Right forelimb (tissue), 1 donor: ENCODE data around the gene FBN2.
A peak's percentile ranks its signal among the peaks of the same experiment; 100 is the strongest.
"Not testable (repeated sequence)": the region's sequence is repeated elsewhere in the genome, so short reads cannot be mapped to it uniquely, and the experiment has no call there.

Experiments
- DNase-seq: peaks from one replicate; pipeline ENCODE4 v3.0.0-alpha.2; 2018

FBN2 gene

DNA sequence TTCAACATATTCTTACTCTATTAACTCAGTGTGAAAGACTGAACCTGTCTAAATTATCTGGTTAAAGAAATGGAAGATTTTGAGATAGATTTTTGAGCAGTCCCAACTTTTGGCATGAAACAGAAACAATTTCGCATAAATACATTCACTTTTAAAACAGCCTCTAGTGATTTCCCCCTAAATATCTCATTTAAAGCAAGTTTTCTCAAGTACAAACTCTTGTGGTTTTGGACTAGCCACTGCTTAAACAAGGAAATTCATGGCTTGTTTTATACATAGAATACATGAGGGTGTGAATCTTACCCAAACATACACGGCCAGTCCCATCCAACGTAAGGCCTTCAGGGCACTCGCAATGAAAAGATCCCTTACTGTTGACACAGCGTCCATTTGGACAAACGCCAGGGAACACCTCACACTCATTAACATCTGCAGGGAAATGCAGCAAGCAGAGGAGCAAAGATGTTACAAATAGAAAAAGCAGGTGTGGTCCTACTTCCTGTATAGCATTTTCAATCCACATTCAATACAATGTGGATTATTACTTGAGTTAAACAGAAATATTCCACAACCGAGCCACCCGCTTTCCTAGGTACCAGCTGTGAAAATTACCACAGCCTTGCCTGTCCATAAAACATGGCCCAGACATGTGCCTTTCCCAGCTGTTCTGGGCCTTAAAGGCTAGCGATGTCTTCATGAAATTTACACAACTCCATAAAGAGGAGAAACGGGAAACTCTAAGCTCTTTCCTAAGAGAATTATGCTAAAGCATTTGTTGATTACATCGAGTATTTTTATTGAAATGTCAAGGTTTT lies 188.8 kb downstream of the FBN2 start:
- DNase-seq: no peak

DNA sequence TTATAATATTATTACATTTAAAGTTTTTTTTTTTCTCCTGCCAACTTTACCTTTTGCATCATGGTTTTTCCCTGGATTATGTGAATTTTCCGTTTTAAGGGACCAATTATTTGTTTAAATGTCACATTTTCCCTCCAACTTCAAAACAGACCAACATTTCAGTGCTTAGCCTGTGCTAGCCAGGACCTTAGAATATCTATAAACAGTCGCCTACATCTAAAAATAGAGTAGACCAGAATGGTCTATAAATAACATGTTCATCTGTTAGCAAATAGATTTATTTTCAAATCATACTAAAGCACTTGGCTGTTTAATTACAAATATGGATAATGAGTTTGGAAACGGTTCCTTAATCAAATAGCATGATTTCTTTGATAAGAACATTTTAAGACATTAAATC lies 192.0 kb downstream of the FBN2 start:
- no peak for DNase-seq

DNA sequence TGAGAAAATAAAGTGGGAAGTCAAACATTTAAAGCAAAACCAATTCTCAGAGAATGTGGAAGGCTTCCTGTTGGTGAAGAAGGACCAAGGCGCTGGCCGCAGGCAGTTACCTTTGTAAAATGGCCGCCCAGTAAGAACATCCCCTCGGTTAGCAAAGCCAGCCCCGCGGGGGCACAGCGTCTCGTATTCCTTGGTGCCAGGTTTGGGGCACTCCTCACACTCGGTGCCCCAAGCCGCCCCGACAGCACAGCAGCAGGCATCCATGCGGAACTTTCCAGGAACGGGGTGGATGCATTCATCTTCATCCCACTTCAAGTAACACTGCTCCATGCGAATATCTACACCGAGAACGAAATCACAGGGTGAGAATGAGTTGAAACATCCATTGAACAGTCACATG lies 192.8 kb downstream of the FBN2 start:
- DNase-seq: no peak

DNA sequence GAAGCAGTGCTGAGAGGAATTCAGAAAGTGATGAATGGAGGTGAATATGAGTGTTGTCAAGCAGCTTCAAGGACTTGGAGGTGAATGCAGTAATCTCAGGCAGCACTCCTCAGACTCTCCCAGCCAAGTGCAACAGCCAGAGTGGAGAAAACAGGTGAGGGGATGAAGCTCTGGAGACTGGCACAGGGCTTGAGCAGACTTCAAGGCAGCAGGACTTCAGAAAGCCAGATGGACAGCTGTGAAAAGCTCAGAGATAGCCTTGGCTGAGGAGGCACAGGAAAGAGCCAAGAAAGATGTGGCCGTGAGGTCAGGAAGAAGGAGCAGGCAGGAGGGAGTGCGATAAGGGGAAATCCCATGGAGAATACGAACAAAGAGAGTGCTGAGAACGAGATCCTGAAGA lies 194.9 kb downstream of the FBN2 start:
- no peak for DNase-seq

DNA sequence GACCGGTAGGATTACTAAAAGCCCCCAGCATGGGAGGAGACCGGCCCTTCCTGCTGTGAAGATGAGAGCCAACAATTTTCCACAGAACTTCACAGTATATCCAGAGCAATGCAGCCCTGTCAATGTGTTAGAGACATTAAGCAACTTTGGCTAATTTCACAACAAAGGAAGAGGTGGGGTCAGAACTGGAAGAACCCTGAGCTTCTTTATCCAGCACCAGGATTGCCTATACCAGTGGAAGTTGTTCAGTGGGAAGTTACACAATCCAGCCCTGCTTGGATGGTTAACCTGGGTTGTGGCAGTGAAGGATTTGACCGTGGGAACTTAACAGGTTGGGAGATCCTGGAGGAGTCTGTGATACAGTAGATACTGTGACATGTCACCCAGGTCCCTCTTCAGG lies 197.0 kb downstream of the FBN2 start:
- no peak for DNase-seq

DNA sequence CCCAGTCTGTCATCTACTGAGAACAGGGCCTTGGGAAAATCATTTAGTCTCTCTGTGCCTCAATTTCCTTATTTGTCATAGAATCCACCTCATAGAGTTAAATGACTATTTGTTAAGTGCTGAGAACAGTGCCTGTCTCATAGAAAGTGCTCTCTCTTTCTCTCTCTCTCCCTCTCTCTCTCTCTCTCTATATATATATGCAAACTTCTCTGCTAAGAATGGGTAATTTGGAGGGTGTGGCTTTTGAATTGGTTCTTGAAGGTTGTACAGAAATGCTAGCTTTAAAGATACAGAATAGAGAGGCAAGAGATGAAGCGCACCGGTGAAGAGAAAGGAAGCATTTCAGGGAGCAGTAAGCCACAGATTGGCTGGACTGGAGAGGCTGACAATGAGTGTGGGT lies 197.4 kb downstream of the FBN2 start:
- no peak for DNase-seq

DNA sequence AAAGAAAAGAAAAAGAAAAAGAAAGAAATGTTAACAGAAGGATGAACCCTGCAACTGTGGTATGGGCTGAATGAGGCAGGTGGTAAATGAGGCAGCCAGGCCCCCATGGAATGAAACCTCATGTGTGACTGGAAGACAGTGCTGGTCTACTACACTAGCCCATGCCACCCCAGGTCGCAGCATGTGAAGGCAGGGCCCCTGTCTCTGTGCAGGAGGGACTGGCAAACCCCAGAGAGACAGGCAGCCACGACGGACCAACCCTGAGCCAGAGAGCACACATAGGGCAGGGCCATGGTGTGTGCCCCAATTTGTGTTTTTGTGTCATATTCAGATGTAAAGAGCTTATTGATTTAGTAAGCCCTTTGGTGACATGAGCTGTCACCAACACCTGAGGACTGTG lies 198.5 kb downstream of the FBN2 start:
- DNase-seq: no peak

DNA sequence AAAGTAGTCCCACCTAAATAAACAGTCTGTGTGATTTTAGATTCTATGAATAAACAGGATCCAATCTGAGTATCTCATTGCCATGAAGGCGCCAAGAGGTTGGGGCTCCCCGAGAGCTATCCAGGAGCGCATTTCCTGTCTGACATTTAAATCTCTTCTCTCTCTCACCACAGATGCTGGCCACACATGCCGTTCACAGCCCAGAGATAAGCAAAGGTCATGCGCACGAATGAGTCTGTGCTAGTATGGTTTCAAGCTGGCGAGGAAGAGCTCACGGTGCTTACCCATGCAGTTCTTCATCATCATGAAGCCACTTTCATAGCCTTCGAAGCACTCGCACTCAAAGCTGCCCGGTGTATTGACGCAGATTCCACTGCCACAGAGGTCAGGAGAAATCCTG lies 199.4 kb downstream of the FBN2 start:
- no peak for DNase-seq

DNA sequence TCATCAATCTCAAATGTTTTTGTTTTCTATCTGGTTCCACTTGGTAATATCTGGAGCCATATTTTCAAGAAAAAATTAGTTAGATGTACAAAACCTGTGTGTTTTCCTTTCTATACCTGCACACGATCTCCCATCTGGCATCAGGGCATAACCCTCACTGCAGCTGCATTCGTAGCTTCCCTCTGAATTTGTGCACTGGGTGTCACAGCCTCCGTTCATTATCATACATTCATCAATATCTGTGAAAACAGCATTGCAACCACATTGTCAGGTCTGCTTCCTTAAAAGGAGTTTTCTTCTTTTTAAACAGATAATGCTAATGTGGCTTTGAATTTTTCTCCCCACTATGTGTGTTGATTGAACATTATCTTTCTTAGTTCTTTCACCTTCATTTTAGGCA lies 202.7 kb downstream of the FBN2 start:
- no peak for DNase-seq

DNA sequence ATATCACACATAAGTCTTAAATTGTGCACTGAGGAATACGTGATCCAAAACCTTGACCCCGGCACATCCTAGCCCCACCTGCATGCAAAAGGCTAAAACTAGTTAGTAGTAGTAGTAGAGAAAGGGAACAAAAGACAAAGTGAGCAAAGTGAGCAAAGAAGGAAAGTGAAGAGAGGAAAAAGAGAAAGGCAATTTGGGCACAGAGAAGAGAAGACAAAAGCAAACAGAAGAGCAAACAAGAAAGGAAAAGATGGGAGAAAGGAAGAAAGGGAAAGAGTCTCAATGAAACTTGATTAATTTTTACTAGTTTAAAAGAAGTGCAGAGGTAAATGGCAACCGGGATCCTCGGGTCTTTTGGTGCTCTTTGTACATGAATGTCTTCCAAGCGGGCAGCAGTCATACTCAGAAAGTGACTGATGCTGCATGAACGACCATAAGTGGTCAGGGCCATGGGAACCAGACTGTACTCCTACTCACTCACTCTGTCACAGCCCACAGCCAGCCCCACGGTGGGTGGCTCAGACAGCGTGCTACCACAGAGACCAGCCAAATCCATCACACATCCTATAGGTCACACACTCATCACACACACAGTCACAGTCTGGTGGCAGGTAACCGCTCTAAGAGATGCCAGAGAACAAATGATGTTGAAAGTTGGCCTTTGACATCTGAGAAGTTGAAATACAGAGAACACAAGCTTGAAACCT lies 203.9 kb downstream of the FBN2 start:
- DNase-seq: no peak

DNA sequence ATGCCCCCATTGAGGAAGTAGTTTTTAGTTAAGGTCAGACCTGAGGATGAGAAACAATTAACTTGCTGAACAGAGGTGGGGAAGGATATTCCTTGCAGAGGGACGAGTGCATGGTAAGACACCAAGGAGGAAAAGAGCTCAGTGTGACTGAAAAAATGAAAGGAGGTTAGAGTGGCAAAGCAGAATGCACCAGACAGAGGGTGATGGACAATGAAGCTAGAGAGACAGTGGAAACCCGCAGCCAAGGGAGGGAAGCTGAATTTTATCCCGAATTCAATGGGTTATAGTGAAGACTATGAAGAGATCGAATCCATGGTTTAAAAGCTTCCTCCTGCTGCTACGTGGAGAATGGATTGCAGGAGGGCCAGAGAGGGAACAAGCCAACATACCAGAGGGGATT lies 206.8 kb downstream of the FBN2 start:
- DNase-seq: no peak

DNA sequence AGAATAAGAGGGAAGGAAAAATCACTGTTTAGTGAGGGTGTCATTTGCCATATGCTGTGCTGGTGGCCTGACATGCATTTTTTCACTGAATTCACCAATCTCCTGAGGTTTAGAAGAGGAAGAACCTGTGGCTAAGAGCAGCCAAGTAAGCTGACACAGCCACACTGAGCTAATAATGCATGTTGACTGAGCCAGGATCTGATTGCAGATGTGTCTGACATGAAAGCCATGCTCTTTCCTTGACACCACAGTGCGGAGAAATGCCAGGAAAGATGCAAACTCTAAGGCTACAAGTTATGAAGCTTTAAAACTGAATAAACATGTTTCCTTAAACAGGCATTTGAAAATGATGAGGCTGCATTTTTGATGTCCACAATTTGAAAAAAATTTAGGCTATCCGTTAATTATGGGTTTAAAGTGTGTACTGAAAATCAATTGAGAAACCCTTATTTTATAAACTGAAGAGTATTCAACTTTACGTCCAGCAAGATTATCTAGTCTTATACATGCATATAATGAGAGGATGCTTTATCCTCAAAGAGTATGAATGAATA lies 208.6 kb downstream of the FBN2 start:
- no peak for DNase-seq

DNA sequence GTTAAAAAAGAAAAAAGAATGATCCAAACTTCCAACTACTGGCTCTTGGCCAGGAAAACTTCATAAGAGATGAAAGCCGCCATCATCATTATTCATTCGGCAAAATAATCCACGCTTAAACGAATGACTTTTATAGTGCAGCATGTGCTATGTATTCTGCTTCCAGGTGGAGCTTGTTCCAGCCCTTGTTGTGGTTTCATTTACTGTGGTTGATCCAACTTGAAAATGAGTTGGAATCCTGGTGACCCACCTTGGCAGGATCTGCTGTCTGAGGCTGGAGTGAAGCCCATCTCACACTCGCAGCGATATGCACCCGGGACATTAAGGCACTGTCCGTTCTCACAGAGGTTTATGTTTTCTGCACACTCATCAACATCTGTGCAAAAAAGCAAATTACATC lies 209.6 kb downstream of the FBN2 start:
- peak; percentile 82 for DNase-seq

DNA sequence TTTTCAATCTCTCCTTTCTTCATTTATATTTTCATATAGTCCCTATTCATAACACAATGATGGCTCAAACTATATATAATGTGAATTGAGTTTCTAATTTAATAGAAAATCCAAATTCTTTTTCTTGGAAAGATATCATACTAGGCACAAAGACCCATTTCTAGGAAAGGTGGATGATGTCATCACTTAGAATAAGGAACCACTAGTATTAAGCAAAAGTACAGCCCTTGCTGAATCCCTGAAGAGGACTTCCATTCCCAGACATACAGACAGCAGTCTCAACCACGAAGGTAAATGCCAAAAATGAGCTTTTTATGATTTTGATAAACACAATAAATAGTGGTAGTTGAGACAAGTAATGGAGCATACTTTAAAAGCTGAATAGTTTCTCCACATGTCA lies 210.0 kb downstream of the FBN2 start:
- DNase-seq: no peak

DNA sequence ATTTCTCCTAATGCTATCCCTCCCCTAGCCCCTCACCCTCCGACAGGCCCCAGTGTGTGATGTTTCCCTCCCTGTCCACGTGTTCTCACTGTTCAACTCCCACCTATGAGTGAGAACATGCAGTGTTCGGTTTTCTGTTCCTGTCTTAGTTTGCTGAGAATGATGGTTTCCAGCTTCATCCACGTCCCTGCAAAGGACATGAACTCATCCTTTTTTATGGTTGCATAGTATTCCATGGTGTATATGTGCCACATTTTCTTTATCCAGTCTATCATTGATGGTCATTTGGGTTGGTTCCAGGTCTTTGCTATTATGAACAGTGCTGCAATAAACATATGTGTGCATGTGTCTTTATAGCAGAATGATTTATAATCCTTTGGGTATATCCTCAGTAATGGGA lies 216.6 kb downstream of the FBN2 start:
- not testable (repeated sequence) for DNase-seq

DNA sequence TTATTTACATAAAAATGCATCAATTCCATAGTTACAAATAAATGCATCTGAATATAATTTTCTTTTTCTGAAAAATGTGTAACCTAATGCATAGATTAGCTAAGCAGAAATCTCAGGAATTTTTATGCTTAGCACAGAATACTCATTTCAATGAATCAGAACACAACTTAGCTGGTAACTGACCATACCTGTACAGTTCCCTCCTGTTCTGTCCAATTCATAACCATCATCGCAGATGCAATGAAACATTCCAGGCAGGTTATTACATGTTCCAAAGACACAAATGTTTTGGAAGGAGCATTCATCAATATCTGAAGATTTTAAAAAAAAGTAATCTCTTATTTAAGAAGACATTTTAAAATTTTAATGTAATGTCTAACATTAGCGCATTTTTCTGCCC lies 219.4 kb downstream of the FBN2 start:
- no peak for DNase-seq

DNA sequence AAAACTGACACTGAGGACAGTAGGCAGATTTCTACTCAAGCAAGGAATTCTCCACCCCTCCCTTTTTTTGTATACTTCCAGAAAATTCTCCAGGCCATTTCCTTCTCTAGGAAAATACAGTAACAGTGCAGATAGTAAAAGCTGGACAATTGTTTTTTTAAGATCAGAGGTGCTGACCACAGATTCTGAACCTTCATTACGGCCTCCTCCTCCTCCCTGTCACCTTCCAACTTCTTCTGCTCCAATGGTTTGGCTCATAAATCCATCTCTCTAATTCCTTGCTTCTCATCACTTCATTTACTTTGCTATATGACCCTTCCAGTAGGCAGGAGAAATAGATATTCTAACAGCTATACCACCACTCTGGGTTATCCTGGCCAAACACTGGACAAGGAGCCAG lies 220.6 kb downstream of the FBN2 start:
- DNase-seq: no peak

DNA sequence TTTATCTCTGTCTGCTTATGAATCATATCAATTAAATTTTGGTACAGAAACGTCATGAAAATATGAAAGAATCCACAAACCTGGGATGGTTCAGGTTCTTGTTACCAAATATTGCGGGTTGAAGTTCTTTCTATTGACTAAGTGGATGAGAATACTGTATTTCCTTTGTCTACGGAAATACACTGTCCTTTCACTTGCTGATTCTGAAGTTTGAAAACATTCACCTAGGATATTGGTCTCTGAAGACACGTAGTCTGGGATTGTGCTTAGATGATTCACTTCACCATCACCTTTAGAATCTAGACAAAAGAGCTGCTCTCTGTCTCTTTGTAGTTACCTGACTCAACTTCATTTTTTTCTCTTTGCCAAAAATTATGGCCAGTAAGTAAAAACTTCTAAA lies 222.4 kb downstream of the FBN2 start:
- DNase-seq: no peak

DNA sequence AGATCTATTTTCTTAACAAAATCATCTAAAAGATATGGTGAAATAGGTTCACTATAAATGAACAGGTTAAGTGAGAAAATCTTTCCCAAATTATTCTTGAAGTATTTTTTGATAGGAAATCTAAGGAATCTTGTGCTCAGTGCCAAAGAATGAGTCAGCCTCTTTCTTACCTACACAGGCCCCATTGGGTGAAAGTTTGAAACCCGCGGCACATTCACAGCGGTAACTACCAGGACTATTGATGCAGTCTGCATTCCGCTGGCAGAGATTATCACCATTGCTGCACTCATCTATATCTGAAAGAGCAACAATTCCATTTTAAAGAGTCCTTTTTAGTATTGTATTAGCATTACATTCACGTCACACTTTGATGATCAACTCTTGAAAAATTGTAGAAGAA lies 232.7 kb downstream of the FBN2 start:
- no peak for DNase-seq

DNA sequence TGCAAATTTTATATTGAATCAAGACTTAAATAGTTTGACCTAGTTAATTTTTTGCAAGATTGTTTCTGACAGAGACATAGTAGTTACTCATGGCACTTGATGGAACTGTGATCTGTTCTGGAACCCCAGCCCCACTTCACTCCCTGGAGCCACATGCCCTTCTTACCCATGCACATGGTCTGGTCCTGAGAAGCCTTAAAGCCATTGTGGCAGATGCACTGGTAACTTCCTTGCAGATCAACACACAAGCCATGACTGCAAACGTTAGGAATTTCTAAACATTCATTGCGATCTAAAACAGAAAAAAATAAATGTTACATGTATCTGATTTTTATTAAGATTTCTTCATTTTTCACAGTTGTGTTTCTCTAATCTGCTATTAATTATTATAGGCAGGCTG lies 233.3 kb downstream of the FBN2 start:
- DNase-seq: no peak

DNA sequence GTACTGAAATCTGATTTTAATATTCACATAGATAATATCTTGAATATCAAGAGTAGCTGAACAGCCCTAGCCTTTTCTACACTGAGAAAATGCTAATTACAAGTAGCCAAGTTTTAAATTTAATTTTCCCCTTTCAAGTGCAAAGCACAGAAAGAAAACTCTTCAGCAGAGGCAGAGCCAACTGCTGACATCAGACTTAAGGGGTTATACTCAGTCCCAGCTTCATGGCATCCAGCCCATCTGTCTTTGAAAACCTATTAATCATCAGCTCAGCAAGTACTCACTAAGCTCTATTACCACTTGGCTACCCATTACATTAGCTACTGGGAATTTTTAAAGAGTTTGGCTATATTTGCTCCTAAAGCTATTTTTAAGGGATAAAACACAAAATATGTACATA lies 234.0 kb downstream of the FBN2 start:
- DNase-seq: no peak

DNA sequence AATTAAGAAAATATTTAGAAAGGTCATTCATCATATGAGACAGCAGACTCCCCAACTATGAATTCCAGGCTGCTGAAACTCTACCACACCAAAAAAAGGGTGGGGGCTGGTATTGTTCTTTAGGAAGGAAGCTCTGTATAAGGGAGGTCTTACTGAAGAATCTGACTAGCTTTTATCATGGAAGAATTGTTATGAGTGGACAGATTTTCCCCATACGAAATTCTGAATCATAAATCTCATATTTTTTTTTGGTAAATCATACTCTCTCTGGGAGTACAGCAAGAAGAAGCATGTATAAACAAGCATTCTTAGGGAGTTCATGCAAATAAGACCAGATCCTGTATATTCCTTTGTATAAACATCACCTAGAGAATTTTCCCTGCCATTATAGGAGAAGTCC lies 234.5 kb downstream of the FBN2 start:
- no peak for DNase-seq

DNA sequence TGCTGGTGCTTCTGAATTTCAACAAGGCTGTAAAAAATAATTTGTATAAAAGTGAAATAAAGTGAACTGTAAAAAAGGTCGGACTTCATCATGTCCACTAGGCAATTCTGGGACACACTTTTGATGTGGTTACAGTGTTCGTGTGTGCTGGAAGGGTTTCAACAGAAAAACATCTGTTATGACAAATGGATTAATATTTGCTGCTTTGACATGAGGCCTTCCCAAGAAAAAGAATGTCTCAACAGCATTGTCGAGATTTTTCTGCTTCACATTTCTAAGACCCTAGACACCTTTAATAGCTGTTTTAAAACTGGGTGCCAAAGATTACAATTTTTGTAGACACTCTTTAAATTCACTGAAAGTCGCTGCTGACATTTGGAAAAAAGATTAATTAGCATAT lies 237.9 kb downstream of the FBN2 start:
- no peak for DNase-seq

DNA sequence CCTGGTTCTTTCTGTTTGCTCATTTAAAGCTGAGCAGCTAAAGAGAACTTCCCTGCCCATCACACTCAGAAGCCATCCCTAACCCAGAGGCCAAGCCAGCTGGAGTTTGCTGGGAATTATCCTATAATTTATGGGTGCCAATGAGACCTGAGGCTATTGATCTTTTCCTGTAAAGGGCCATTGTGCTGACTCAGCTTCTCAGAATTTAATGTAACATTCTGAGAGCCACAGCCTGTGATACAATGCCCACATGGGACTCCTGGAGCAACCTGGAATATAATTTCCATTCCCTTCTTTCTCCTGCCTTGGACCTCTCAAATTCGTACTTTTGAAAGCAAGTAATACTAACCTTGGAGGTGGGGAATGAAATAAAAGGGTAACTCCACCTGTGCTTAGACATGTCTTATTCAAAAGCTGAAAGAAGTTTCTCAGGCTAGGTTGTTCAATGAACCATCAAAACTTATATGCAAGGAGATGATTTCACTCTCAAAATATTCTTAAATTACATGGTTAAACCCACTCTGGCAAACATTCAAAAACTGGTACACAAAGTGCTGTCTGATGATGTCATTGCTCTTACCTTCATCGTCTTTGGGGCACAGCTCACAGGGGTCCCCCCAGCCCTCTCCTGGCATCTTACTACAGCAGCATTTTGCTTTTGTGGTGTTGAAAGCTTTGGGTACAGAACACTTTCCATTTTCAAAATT lies 247.7 kb downstream of the FBN2 start:
- DNase-seq: no peak
